GM19395 (cell line): ENCODE data around the gene STARD13.
A peak's percentile ranks its signal among the peaks of the same experiment; 100 is the strongest.

Experiments used
- ATAC-seq: cut with Tn5 transposase; IDR thresholded peaks from one replicate; pipeline ENCODE4 v1.9.1; 2021; ENCODE audit warnings: mild to moderate bottlenecking, moderate library complexity; ENCODE audit not compliant: unreplicated experiment

STARD13 gene

GRCh38 chr13:33206425-33206824 is 79.1 kb downstream of the STARD13 start:
- no peak for ATAC-seq

GRCh38 chr13:33205804-33206221 is 79.7 kb downstream of the STARD13 start:
- peak; percentile 59 for ATAC-seq

GRCh38 chr13:33205224-33205623 is 80.3 kb downstream of the STARD13 start:
- no peak for ATAC-seq

GRCh38 chr13:33204130-33204927 is 81.2 kb downstream of the STARD13 start:
- ATAC-seq, result no peak

GRCh38 chr13:33202644-33203169 is 82.8 kb downstream of the STARD13 start:
- no peak for ATAC-seq

GRCh38 chr13:33201659-33202058 is 83.9 kb downstream of the STARD13 start:
- no peak for ATAC-seq

GRCh38 chr13:33199289-33199850 is 86.2 kb downstream of the STARD13 start:
- no peak for ATAC-seq

- ATAC-seq, result no peak
Observed at GRCh38 chr13:33197541-33197971, 88.0 kb downstream of the STARD13 start.

- ATAC-seq, result no peak
Observed at GRCh38 chr13:33196767-33197166, 88.8 kb downstream of the STARD13 start.

- no peak for ATAC-seq
Observed at GRCh38 chr13:33195693-33196464, 89.7 kb downstream of the STARD13 start.

- peak; percentile 89 for ATAC-seq
Observed at GRCh38 chr13:33194820-33195692, 90.5 kb downstream of the STARD13 start.

- no peak for ATAC-seq
Observed at GRCh38 chr13:33193428-33193974, 92.1 kb downstream of the STARD13 start.

- no peak for ATAC-seq
Observed at GRCh38 chr13:33191425-33192210, 93.9 kb downstream of the STARD13 start.

GRCh38 chr13:33189470-33189869 is 96.1 kb downstream of the STARD13 start:
- no peak for ATAC-seq

- peak; percentile 61 for ATAC-seq
Observed at GRCh38 chr13:33188093-33188882, 97.3 kb downstream of the STARD13 start.

- ATAC-seq, result no peak
Observed at GRCh38 chr13:33186861-33187291, 98.7 kb downstream of the STARD13 start.

- ATAC-seq, result no peak
Observed at GRCh38 chr13:33185853-33186252, 99.7 kb downstream of the STARD13 start.

GRCh38 chr13:33184530-33184929 is 101.0 kb downstream of the STARD13 start:
- ATAC-seq, result no peak

GRCh38 chr13:33184112-33184490 is 101.5 kb downstream of the STARD13 start:
- no peak for ATAC-seq
